K562 (cell line): Measurements from ENCODE around the gene TTLL10. TPM values are rescaled to one million over a fixed set of nuclear protein-coding genes. Genes with fewer than 3 reads are reported as not detected.

Experiments used
- ATAC-seq: fragments of 200-7000 bp; cut with Tn5 transposase; 3 replicates; pipeline ENCODE4 v1.9.1; 2020; ENCODE audit warnings: moderate library complexity
- BruUV-seq: library from RNA; stranded (reverse); fragments of 400-500 nt; replicated peaks from 2 replicates; lab custom pipeline; 2021; lab: Mats Ljungman, UMichigan
- CTCF ChIA-PET: fragments of 300-600 bp; formaldehyde crosslinking; extraction: SDS; loops from one replicate; lab custom pipeline; 2021; ENCODE audit warnings: low intra/inter-chr PET ratio; lab: Yijun Ruan, JAX
- POLR2A ChIA-PET: fragments of 300-600, 350-650 bp; sonication (Branson Sonifier 250); formaldehyde crosslinking; extraction: SDS; loops from one replicate; lab custom pipeline; 2021; ENCODE audit warnings: antibody characterized with exemption, inconsistent platforms; lab: Yijun Ruan, JAX
- DNase-seq, 4 experiments: peaks; one replicate each; pipeline versions ENCODE4 v3.0.0 to v3.0.0-alpha.2; 2011 to 2018; ENCODE audit warnings: low spot score in 3 of 4, mixed read lengths in 3 of 4; ENCODE audit errors: extremely low read depth in 1 of 4
- FAIRE-seq: peaks from 2 replicates; lab custom pipeline; 2011; peaks lifted over from hg19 to GRCh38; lab: Jason Lieb, UNC
- H2AFZ ChIP-seq: 2 replicates; pipeline ENCODE4 v1.6.0; 2011; ENCODE audit warnings: low read depth, low read length, control low read depth, inconsistent platforms
- H3K27ac ChIP-seq: fragments of 200-600 bp; 3 replicates; pipeline ENCODE4 v1.8.0; 2011; ENCODE audit warnings: low read depth, mild to moderate bottlenecking, control low read depth, inconsistent platforms, low read length, moderate library complexity, mixed read lengths; ENCODE audit errors: extremely low read depth
- H3K27me3 ChIP-seq, 2 experiments: fragments of 300-600 bp in 1 of 2; 2 replicates in 1 of 2; 3 replicates in 1 of 2; pipeline versions ENCODE4 v1.6.0 to v1.8.0; 2011; ENCODE audit warnings: inconsistent platforms in 2 of 2, low read length in 2 of 2, mild to moderate bottlenecking in 1 of 2, mixed read lengths in 1 of 2, moderate library complexity in 1 of 2; ENCODE audit not compliant: control insufficient read depth in 2 of 2, insufficient read depth in 2 of 2
- H3K36me3 ChIP-seq: fragments of 300-600 bp; 3 replicates; pipeline ENCODE4 v1.8.0; 2011; ENCODE audit warnings: mild to moderate bottlenecking, low read length, inconsistent platforms; ENCODE audit not compliant: control insufficient read depth, insufficient read depth
- H3K4me1 ChIP-seq, 2 experiments: fragments of 200-600 bp in 1 of 2; replicated peaks in 1 of 2; 2 replicates in 1 of 2; 3 replicates in 1 of 2; pipeline versions ENCODE4 v1.5.1 to v1.8.0; 2011; ENCODE audit warnings: inconsistent platforms in 2 of 2, low read length in 2 of 2, mild to moderate bottlenecking in 1 of 2, mixed read lengths in 1 of 2, moderate library complexity in 1 of 2; ENCODE audit not compliant: control insufficient read depth in 2 of 2, insufficient read depth in 2 of 2
- H3K4me2 ChIP-seq: 2 replicates; pipeline ENCODE4 v1.6.1; 2011; ENCODE audit warnings: low read length, control low read depth, inconsistent platforms, mixed read lengths; ENCODE audit not compliant: insufficient read depth
- H3K4me3 ChIP-seq: fragments of 200-600 bp; sonication (generic), shearing (Covaris generic); 2 replicates; pipeline ENCODE4 v1.5.1; 2016; ENCODE audit warnings: control low read depth, inconsistent platforms
- H3K79me2 ChIP-seq: fragments of 200-600 bp; 3 replicates; pipeline ENCODE4 v1.8.0; 2011; ENCODE audit warnings: low read length, inconsistent platforms; ENCODE audit not compliant: control insufficient read depth, insufficient read depth
- H3K9ac ChIP-seq, 2 experiments: 2 replicates each; pipeline versions ENCODE4 v1.6.0 to v1.6.1; 2011; ENCODE audit warnings: low read depth in 2 of 2, low read length in 2 of 2, control low read depth in 1 of 2, inconsistent platforms in 1 of 2, mild to moderate bottlenecking in 1 of 2, mixed read lengths in 1 of 2; ENCODE audit not compliant: insufficient read depth in 1 of 2
- H3K9me1 ChIP-seq: one replicate; pipeline ENCODE4 v1.6.0; 2011; ENCODE audit warnings: inconsistent platforms, mild to moderate bottlenecking, low read length, moderate library complexity; ENCODE audit not compliant: control insufficient read depth, insufficient read depth
- H3K9me3 ChIP-seq: replicated peaks from 2 replicates; pipeline ENCODE4 v1.5.1; 2011; ENCODE audit warnings: low read depth, low read length, inconsistent platforms; ENCODE audit not compliant: control insufficient read depth, insufficient read depth
- H4K20me1 ChIP-seq: replicated peaks from 2 replicates; pipeline ENCODE4 v1.6.1; 2011; ENCODE audit warnings: low read length, inconsistent platforms, mixed read lengths; ENCODE audit not compliant: control insufficient read depth, insufficient read depth
- ARID2 ChIP-seq: fragments of 450-650 bp; IDR thresholded peaks from 2 replicates; pipeline ENCODE4 v1.6.1; 2017; ENCODE audit warnings: antibody characterized with exemption, mild to moderate bottlenecking
- CAMTA2 ChIP-seq: fragments of 250-450 bp; sonication (Bioruptor Pico); conservative IDR thresholded peaks from 2 replicates; pipeline ENCODE4 v1.5.1; 2022
- CBX3 ChIP-seq, 2 experiments: IDR thresholded peaks; 1 replicate in 1 of 2; 2 replicates in 1 of 2; pipeline ENCODE4 v1.6.1; 2012; ENCODE audit warnings: inconsistent platforms in 2 of 2, low read length in 2 of 2, borderline replicate concordance in 1 of 2, control low read depth in 1 of 2
- ETS1 ChIP-seq: conservative IDR thresholded peaks from 2 replicates; pipeline ENCODE4 v1.6.1; 2011; ENCODE audit warnings: low read depth, mild to moderate bottlenecking, low read length; ENCODE audit not compliant: control insufficient read depth
- JUND ChIP-seq, 2 experiments: IDR thresholded peaks; 2 replicates in 1 of 2; 3 replicates in 1 of 2; pipeline ENCODE4 v1.6.1; 2011; ENCODE audit warnings: borderline replicate concordance in 2 of 2, low read depth in 2 of 2, low read length in 2 of 2, improper control_type of control experiment in 1 of 2, missing biosample characterization in 1 of 2, missing genetic modification characterization in 1 of 2, missing genetic modification reagents in 1 of 2
- KDM2B ChIP-seq: fragments of 250-450 bp; sonication (Bioruptor Pico); IDR thresholded peaks from 2 replicates; pipeline ENCODE4 v1.8.0; 2021; ENCODE audit warnings: mild to moderate bottlenecking, moderate library complexity
- NFXL1 ChIP-seq: fragments of 450-650 bp; formaldehyde crosslinking; IDR thresholded peaks from 2 replicates; pipeline ENCODE4 v1.4.0; 2021; ENCODE audit warnings: mild to moderate bottlenecking
- RBM17 ChIP-seq: fragments of 200-400 bp; formaldehyde crosslinking; IDR thresholded peaks from 2 replicates; pipeline ENCODE4 v1.6.1; 2017; ENCODE audit warnings: low read depth, mild to moderate bottlenecking, low read length, borderline replicate concordance
- SMAD1 ChIP-seq: fragments of 150-350 bp; IDR thresholded peaks from 2 replicates; pipeline ENCODE4 v1.6.1; 2014; ENCODE audit warnings: low read length, low read depth; ENCODE audit not compliant: partially characterized antibody
- SREBF1 ChIP-seq: fragments of 150-350 bp; IDR thresholded peaks from 2 replicates; pipeline ENCODE4 v1.6.1; 2014; ENCODE audit warnings: antibody characterized with exemption, low read depth, low read length, borderline replicate concordance
- THAP12 ChIP-seq: fragments of 250-450 bp; sonication (Bioruptor Pico); IDR thresholded peaks from 2 replicates; pipeline ENCODE4 v1.9.0; 2021; ENCODE audit warnings: mild to moderate bottlenecking, inconsistent platforms
- ZNF41 ChIP-seq: fragments of 250-450 bp; sonication (Bioruptor Pico); conservative IDR thresholded peaks from 2 replicates; pipeline ENCODE4 v1.4.0; 2020; ENCODE audit warnings: mild to moderate bottlenecking
- ZNF57 ChIP-seq: fragments of 450-650 bp; formaldehyde crosslinking; IDR thresholded peaks from 2 replicates; pipeline ENCODE4 v1.4.0; 2020; ENCODE audit warnings: mild to moderate bottlenecking, moderate library complexity
- ZNF644 ChIP-seq: fragments of 200-800 bp; sonication (Bioruptor generic); IDR thresholded peaks from 2 replicates; pipeline ENCODE4 v1.6.1; 2016; ENCODE audit warnings: low read depth, missing genetic modification characterization, missing compliant biosample characterization
- ZNF695 ChIP-seq: fragments of 450-650 bp; formaldehyde crosslinking; IDR thresholded peaks from 2 replicates; pipeline ENCODE4 v1.4.0; 2020; ENCODE audit warnings: mild to moderate bottlenecking, moderate library complexity
- WGBS: fragments of 100-300 bp; shearing (Covaris generic); methylation state at CpG from one replicate; pipeline ENCODE4 v1.1.6; 2016; ENCODE audit warnings: low coverage, mixed read lengths; ENCODE audit not compliant: insufficient coverage; ENCODE audit errors: missing lambda C conversion rate; 5-methylcytosine and 5-hydroxymethylcytosine counted together
- in situ Hi-C: fragments of 300-500 bp; cut with MboI; formaldehyde crosslinking; loops from 4 replicates; pipeline ENCODE4 v1.15.0; 2018; ENCODE audit warnings: inconsistent platforms, mixed read lengths
- intact Hi-C: fragments of 100-400 bp; cut with micrococcal nuclease; formaldehyde crosslinking; loops from 2 replicates; pipeline ENCODE4 v1.14.2; 2022
- polyA plus RNA-seq, 8 experiments: library from polyadenylated mRNA; depleted of rRNA in 4 of 8; stranded (reverse) in 5 of 8; unstranded in 3 of 8; fragments of >200 nt; fragmentation: Nextera tagmentation in 2 of 8; fragmentation: Illumina TruSeq in 1 of 8; extraction: Ambion mirVana in 2 of 8; extraction: Trizol in 1 of 8; gene quantifications; 2 replicates each; pipeline versions ENCODE4 v1.2.1 to v1.2.3, GENCODE V29; 2011 to 2014; ENCODE audit warnings: inconsistent platforms in 1 of 8, missing spikeins in 1 of 8
- total RNA-seq, 7 experiments: library from RNA; depleted of rRNA in 6 of 7; stranded (reverse); fragments of >200 nt in 6 of 7; fragmentation: Illumina TruSeq in 2 of 7; extraction: Trizol in 2 of 7; gene quantifications; 2 replicates each; pipeline versions ENCODE4 v1.2.1 to v1.2.3, GENCODE V29; 2011 to 2021; ENCODE audit warnings: low replicate concordance in 1 of 7

The TTLL10 gene
- total and polyA plus RNA-seq, 9 of the 15 experiments (the other 6 are each of a cell fraction or from before 2014, with no cell fraction given) = not detected

GRCh38 chr1:1202831-1203560 lies 29.3 kb downstream of the TTLL10 start:
- Histone ChIP-seq H3K27ac (no peak overlapping the region), H3K9me3 (no peaks in the 10 kb centered on the region), H3K27me3 (no peaks in the 10 kb centered on the region), H2AFZ (no peak overlapping the region), H3K9ac (no peak overlapping the region), H3K36me3 (no peaks in the 10 kb centered on the region), H3K9me1 (no peaks in the 10 kb centered on the region), H4K20me1 (no peaks in the 10 kb centered on the region), H3K4me3 (no peak overlapping the region), H3K4me1 (peaks cover 0 to 93% of the 10 kb centered on the region in 2 experiments; a peak in 4 of 5 replicates), H3K79me2 (no peaks in the 10 kb centered on the region), H3K4me2 (no peak overlapping the region)
- DNase-seq (peak in 2 of 4 experiments; percentile 66 to 69), ATAC-seq (no peak), FAIRE-seq (no peak)
- intact Hi-C loops (no loop called here), in situ Hi-C loops (no loop called here)
- WGBS = 18% methylated on average over 21 of the region's 27 CpGs
- CTCF ChIA-PET = no interaction called here
- POLR2A ChIA-PET = interaction anchor here (0.6 to 0.7 kb wide), 2 partner anchors 15 to 205 kb away, joined by 3 to 4 read pairs; no protein-coding TSS in a partner anchor
- TF ChIP-seq CBX3 (IDR thresholded peaks at IDR 0.05; ENCODE audit: borderline replicate concordance in 1 of 2, low read length in 2 of 2) (no peak), THAP12 (no peak), CAMTA2 (no peak), JUND (IDR thresholded peaks at IDR 0.05; ENCODE audit: borderline replicate concordance, low read depth, low read length) (no peak), JUND (tag; IDR thresholded peaks at IDR 0.05; ENCODE audit: borderline replicate concordance, low read depth, low read length) (no peak), RBM17 (no peak), ARID2 (no peak), SREBF1 (no peak), ZNF644 (tag) (no peak), KDM2B (CRISPR knock-in tag) (no peak), ZNF41 (CRISPR knock-in tag) (no peak), NFXL1 (CRISPR knock-in tag) (no peak), ETS1 (no peak), ZNF57 (CRISPR knock-in tag) (no peak), ZNF695 (no peak), SMAD1 (no peak)
- no TSS peak for BruUV-seq
